WTC11 (cell line): ENCODE data around the gene SIGLEC10. TPM values are rescaled to one million over a fixed set of nuclear protein-coding genes. Genes with fewer than 3 reads are reported as not detected.

ENCODE experiments used
- ATAC-seq: fragments of 200-7000 bp; cut with Tn5 transposase; 2 replicates; pipeline ENCODE4 v1.10.0; 2021; ENCODE audit warnings: mild to moderate bottlenecking, moderate library complexity
- CTCF ChIA-PET: fragments of 300-600 bp; sonication (Branson Sonifier 250); formaldehyde crosslinking; loops from one replicate; lab custom pipeline; 2021; ENCODE audit warnings: antibody characterized with exemption; lab: Charles Lee
- POLR2A ChIA-PET: fragments of 350-600 bp; sonication (Branson Sonifier 250); formaldehyde crosslinking; loops from one replicate; lab custom pipeline; 2021; ENCODE audit warnings: antibody characterized with exemption; lab: Charles Lee
- DNase-seq: peaks from one replicate; pipeline ENCODE4 v3.0.0; 2021; ENCODE audit warnings: low spot score
- H3K27ac Mint-ChIP-seq: 2 replicates; pipeline ENCODE4 v1.8.0; 2021; ENCODE audit warnings: mixed read lengths
- H3K27me3 Mint-ChIP-seq: 2 replicates; pipeline ENCODE4 v1.8.0; 2021; ENCODE audit warnings: low read depth, mild to moderate bottlenecking, moderate library complexity, mixed read lengths
- H3K36me3 Mint-ChIP-seq: 2 replicates; pipeline ENCODE4 v1.8.0; 2021; ENCODE audit warnings: mixed read lengths
- H3K4me1 Mint-ChIP-seq: 2 replicates; pipeline ENCODE4 v1.8.0; 2022; ENCODE audit warnings: mixed read lengths
- H3K4me3 Mint-ChIP-seq: 2 replicates; pipeline ENCODE4 v1.8.0; 2021; ENCODE audit warnings: mild to moderate bottlenecking, moderate library complexity, mixed read lengths
- H3K9me3 Mint-ChIP-seq: 2 replicates; pipeline ENCODE4 v1.8.0; 2021; ENCODE audit warnings: mixed read lengths
- AR ChIP-seq: fragments of 250-450 bp; sonication (Bioruptor Pico); IDR thresholded peaks from 2 replicates; pipeline ENCODE4 v1.9.0; 2021; ENCODE audit warnings: mild to moderate bottlenecking
- CTCF ChIP-seq: fragments of 200-600 bp; IDR thresholded peaks from 2 replicates; pipeline ENCODE4 v1.8.0; 2022; ENCODE audit warnings: antibody characterized with exemption
- ETV6 ChIP-seq: sonication (generic); formaldehyde crosslinking; IDR thresholded peaks from 2 replicates; pipeline ENCODE4 v1.8.1; 2022; ENCODE audit warnings: mild to moderate bottlenecking, missing genetic modification reagents
- FOXK1 ChIP-seq: sonication (generic); formaldehyde crosslinking; IDR thresholded peaks from 2 replicates; pipeline ENCODE4 v1.8.0; 2022; ENCODE audit warnings: mild to moderate bottlenecking, moderate library complexity, missing genetic modification reagents
- GRHL2 ChIP-seq: fragments of 250-450 bp; sonication (Bioruptor Pico); IDR thresholded peaks from 2 replicates; pipeline ENCODE4 v1.8.0; 2022; ENCODE audit warnings: mild to moderate bottlenecking, moderate library complexity; ENCODE audit not compliant: insufficient replicate concordance, severe bottlenecking
- IRF1 ChIP-seq: sonication (generic); formaldehyde crosslinking; IDR thresholded peaks from 2 replicates; pipeline ENCODE4 v1.8.0; 2023; ENCODE audit warnings: missing genetic modification reagents
- JAZF1 ChIP-seq: fragments of 250-450 bp; sonication (Bioruptor Pico); IDR thresholded peaks from 2 replicates; pipeline ENCODE4 v1.9.0; 2021; ENCODE audit warnings: moderate library complexity, mild to moderate bottlenecking, inconsistent platforms
- NR3C1 ChIP-seq: sonication (generic); formaldehyde crosslinking; conservative IDR thresholded peaks from 2 replicates; pipeline ENCODE4 v1.8.1; 2023; ENCODE audit warnings: low read depth, mild to moderate bottlenecking, missing genetic modification reagents
- PREB ChIP-seq: sonication (generic); formaldehyde crosslinking; IDR thresholded peaks from 2 replicates; pipeline ENCODE4 v1.8.1; 2022; ENCODE audit warnings: mild to moderate bottlenecking, missing genetic modification reagents, moderate library complexity, borderline replicate concordance
- SMAD4 ChIP-seq: sonication (generic); formaldehyde crosslinking; IDR thresholded peaks from 2 replicates; pipeline ENCODE4 v1.8.0; 2022; ENCODE audit warnings: mild to moderate bottlenecking, missing genetic modification reagents
- STAT6 ChIP-seq: sonication (generic); formaldehyde crosslinking; conservative IDR thresholded peaks from 2 replicates; pipeline ENCODE4 v1.8.1; 2023; ENCODE audit warnings: mild to moderate bottlenecking, low read depth, missing genetic modification reagents, moderate library complexity
- TCF7 ChIP-seq: sonication (generic); formaldehyde crosslinking; IDR thresholded peaks from 2 replicates; pipeline ENCODE4 v1.8.0; 2022; ENCODE audit warnings: mild to moderate bottlenecking, low read depth, missing genetic modification reagents, moderate library complexity
- TEAD1 ChIP-seq: sonication (generic); formaldehyde crosslinking; IDR thresholded peaks from 2 replicates; pipeline ENCODE4 v1.8.0; 2022; ENCODE audit warnings: mild to moderate bottlenecking, missing genetic modification reagents
- USF1 ChIP-seq: sonication (generic); formaldehyde crosslinking; IDR thresholded peaks from 2 replicates; pipeline ENCODE4 v1.8.0; 2022; ENCODE audit warnings: mild to moderate bottlenecking, missing genetic modification reagents
- ZMAT4 ChIP-seq: fragments of 250-450 bp; sonication (Bioruptor Pico); IDR thresholded peaks from 2 replicates; pipeline ENCODE4 v1.9.0; 2021; ENCODE audit warnings: mild to moderate bottlenecking
- ZNF138 ChIP-seq: sonication (generic); formaldehyde crosslinking; conservative IDR thresholded peaks from 2 replicates; pipeline ENCODE4 v1.8.1; 2022; ENCODE audit warnings: mild to moderate bottlenecking, moderate library complexity, missing genetic modification reagents
- ZNF416 ChIP-seq: fragments of 250-450 bp; sonication (Bioruptor Pico); IDR thresholded peaks from 2 replicates; pipeline ENCODE4 v1.9.0; 2021; ENCODE audit warnings: mild to moderate bottlenecking, inconsistent platforms
- ZNF425 ChIP-seq: fragments of 250-450 bp; sonication (Bioruptor Pico); conservative IDR thresholded peaks from 2 replicates; pipeline ENCODE4 v1.9.0; 2021; ENCODE audit warnings: mild to moderate bottlenecking
- ZSCAN18 ChIP-seq: fragments of 250-450 bp; sonication (Bioruptor Pico); IDR thresholded peaks from 2 replicates; pipeline ENCODE4 v2.1.2; 2022; ENCODE audit warnings: mild to moderate bottlenecking, moderate library complexity
- total RNA-seq: library from RNA; stranded (reverse); gene quantifications from 3 replicates; pipeline ENCODE4 v1.2.3, GENCODE V29; 2021

The SIGLEC10 gene
- total RNA-seq, 1 experiment from 2014 or later, result not detected

- Mint-ChIP-seq H3K36me3 (peaks cover 3% of the 10 kb centered on the region), H3K27ac (no peak overlapping the region), H3K4me3 (no peak overlapping the region), H3K4me1 (peaks cover 10% of the 10 kb centered on the region), H3K27me3 (peaks cover 14% of the 10 kb centered on the region), H3K9me3 (no peaks in the 10 kb centered on the region)
- TF ChIP-seq ZNF416 (CRISPR knock-in tag) (no peak), ZNF425 (no peak), AR (CRISPR knock-in tag) (no peak), FOXK1 (CRISPR knock-in tag) (no peak), ZMAT4 (CRISPR knock-in tag) (no peak)
- no peak for DNase-seq
- no peak for ATAC-seq
- ChIA-PET POLR2A (no interaction called here), CTCF (interaction anchor here (1.4 kb wide), 1 partner anchor 49 kb away, joined by 3 read pairs; the partner anchor contains the start of gene ETFB)
These were observed 2.3 kb downstream of the SIGLEC10 start for GRCh38 chr19:51415187-51415586.

GRCh38 chr19:51410950-51411748 lies 6.3 kb downstream of the SIGLEC10 start:
- POLR2A ChIA-PET, result no interaction called here
- ATAC-seq (no peak), DNase-seq (no peak)
- Mint-ChIP-seq H3K36me3 (peaks cover 12% of the 10 kb centered on the region), H3K9me3 (peaks cover 7% of the 10 kb centered on the region), H3K27me3 (no peaks in the 10 kb centered on the region), H3K4me1 (peaks cover 32% of the 10 kb centered on the region), H3K27ac (peak overlapping the region; percentile 34; the same call in 1 of the 2 replicates), H3K4me3 (no peak overlapping the region)
- CTCF ChIA-PET, result interaction anchor here (3.4 kb wide), 1 partner anchor 10 kb away, joined by 10 read pairs; no protein-coding TSS in a partner anchor
- TF ChIP-seq ZSCAN18 (CRISPR knock-in tag) (no peak), ZNF138 (no peak), TCF7 (no peak), PREB (CRISPR knock-in tag) (no peak), JAZF1 (CRISPR knock-in tag) (no peak), NR3C1 (CRISPR knock-in tag) (no peak), ETV6 (CRISPR knock-in tag) (no peak), TEAD1 (no peak), SMAD4 (no peak), IRF1 (CRISPR knock-in tag) (no peak), CTCF (no peak), GRHL2 (CRISPR knock-in tag) (no peak), USF1 (CRISPR knock-in tag) (no peak), STAT6 (no peak)
